Measurements from ENCODE around the gene OPN4.

GRCh38 chr10:86693275-86693674 lies 38.9 kb downstream of the OPN4 start:
- TF ChIP-seq CTCF (conservative IDR thresholded peaks at IDR 0.05; ENCODE audit: low read length) (no peak), EZH2phosphoT487 (IDR thresholded peaks at IDR 0.05; ENCODE audit: borderline replicate concordance) (no peak)
